Upper lobe of left lung (tissue), 4 donors: Measurements from ENCODE around the gene UBL7.

Source experiments
- POLR2A ChIP-seq, 4 donors: fragments of 450-650 bp; IDR thresholded peaks; one replicate each; pipeline ENCODE4 v1.5.1; 2016 to 2017; ENCODE audit warnings: antibody characterized with exemption in 4 of 4, mild to moderate bottlenecking in 2 of 4
- POLR2AphosphoS5 ChIP-seq, 2 donors: sonication (generic); formaldehyde crosslinking; IDR thresholded peaks; one replicate each; pipeline ENCODE4 v1.5.1; 2017; ENCODE audit warnings: antibody characterized with exemption in 2 of 2
- TF ChIP-seq, protein P1 (sequence below), 6 experiments: fragments of 450-650 bp in 4 of 6; fragments of 200-600 bp in 2 of 6; sonication (generic) in 2 of 6; IDR thresholded peaks; one replicate each; pipeline ENCODE4 v1.5.1; 2016 to 2019; ENCODE audit warnings: antibody characterized with exemption in 6 of 6

GRCh38 chr15:74428970-74429780, 31.8 kb downstream of the UBL7 start:
- no peak for TF ChIP-seq POLR2A (IDR thresholded peaks at IDR 0.05)
- TF ChIP-seq, protein P1, sequence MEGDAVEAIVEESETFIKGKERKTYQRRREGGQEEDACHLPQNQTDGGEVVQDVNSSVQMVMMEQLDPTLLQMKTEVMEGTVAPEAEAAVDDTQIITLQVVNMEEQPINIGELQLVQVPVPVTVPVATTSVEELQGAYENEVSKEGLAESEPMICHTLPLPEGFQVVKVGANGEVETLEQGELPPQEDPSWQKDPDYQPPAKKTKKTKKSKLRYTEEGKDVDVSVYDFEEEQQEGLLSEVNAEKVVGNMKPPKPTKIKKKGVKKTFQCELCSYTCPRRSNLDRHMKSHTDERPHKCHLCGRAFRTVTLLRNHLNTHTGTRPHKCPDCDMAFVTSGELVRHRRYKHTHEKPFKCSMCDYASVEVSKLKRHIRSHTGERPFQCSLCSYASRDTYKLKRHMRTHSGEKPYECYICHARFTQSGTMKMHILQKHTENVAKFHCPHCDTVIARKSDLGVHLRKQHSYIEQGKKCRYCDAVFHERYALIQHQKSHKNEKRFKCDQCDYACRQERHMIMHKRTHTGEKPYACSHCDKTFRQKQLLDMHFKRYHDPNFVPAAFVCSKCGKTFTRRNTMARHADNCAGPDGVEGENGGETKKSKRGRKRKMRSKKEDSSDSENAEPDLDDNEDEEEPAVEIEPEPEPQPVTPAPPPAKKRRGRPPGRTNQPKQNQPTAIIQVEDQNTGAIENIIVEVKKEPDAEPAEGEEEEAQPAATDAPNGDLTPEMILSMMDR (IDR thresholded peaks at IDR 0.05), result no peak
- TF ChIP-seq POLR2AphosphoS5 (IDR thresholded peaks at IDR 0.05), result no peak
